ENCODE results near the gene LYPD5. TPM values are rescaled to one million over a fixed set of nuclear protein-coding genes. Genes with fewer than 3 reads are reported as not detected.

LYPD5 gene
- total RNA-seq, 1 donor from 2014 or later, result 0.27 TPM

- Mint-ChIP-seq H3K4me1 (peaks cover 7% of the 10 kb centered on the region), H3K27ac (no peak overlapping the region), H3K27me3 (ENCODE audit: low read depth) (peaks cover 24% of the 10 kb centered on the region), H3K9me3 (no peaks in the 10 kb centered on the region), H3K4me3 (no peak overlapping the region), H3K36me3 (no peaks in the 10 kb centered on the region)
- no peak for TF ChIP-seq CTCF (IDR thresholded peaks at IDR 0.05; ENCODE audit: unreplicated experiment)
- no peak for DNase-seq (ENCODE audit: low spot score in 2 of 2, unreplicated experiment in 2 of 2)
Measured at GRCh38 chr19:43789029-43789428, 13.2 kb downstream of the LYPD5 start.

- Mint-ChIP-seq H3K27ac (no peak overlapping the region), H3K4me3 (no peak overlapping the region), H3K36me3 (no peaks in the 10 kb centered on the region), H3K9me3 (no peaks in the 10 kb centered on the region), H3K27me3 (ENCODE audit: low read depth) (peaks cover 6% of the 10 kb centered on the region), H3K4me1 (peaks cover 15% of the 10 kb centered on the region)
- no peak for DNase-seq (ENCODE audit: low spot score in 2 of 2, unreplicated experiment in 2 of 2)
- no peak for TF ChIP-seq CTCF (IDR thresholded peaks at IDR 0.05; ENCODE audit: unreplicated experiment)
Measured at GRCh38 chr19:43786665-43787064, 15.6 kb downstream of the LYPD5 start.

- TF ChIP-seq CTCF (IDR thresholded peaks at IDR 0.05; ENCODE audit: unreplicated experiment), result peak; percentile 80
- no peaks in the 10 kb centered on the region for H3K9me3 Mint-ChIP-seq
- peak in 1 of 2 experiments; percentile 47 for DNase-seq (ENCODE audit: low spot score in 2 of 2, unreplicated experiment in 2 of 2)
- H3K27ac Mint-ChIP-seq, result no peak overlapping the region
- H3K27me3 Mint-ChIP-seq (ENCODE audit: low read depth), result no peaks in the 10 kb centered on the region
- peaks cover 18% of the 10 kb centered on the region for H3K4me1 Mint-ChIP-seq
- H3K36me3 Mint-ChIP-seq, result no peaks in the 10 kb centered on the region
- H3K4me3 Mint-ChIP-seq, result peak overlapping the region; percentile 19
Measured at GRCh38 chr19:43784981-43785808, 17.1 kb downstream of the LYPD5 start.

GRCh38 chr19:43784241-43784980 is 17.8 kb downstream of the LYPD5 start:
- Mint-ChIP-seq H3K9me3 (no peaks in the 10 kb centered on the region), H3K4me1 (peaks cover 26% of the 10 kb centered on the region), H3K36me3 (no peaks in the 10 kb centered on the region), H3K27ac (no peak overlapping the region), H3K27me3 (ENCODE audit: low read depth) (no peaks in the 10 kb centered on the region), H3K4me3 (no peak overlapping the region)
- no peak for DNase-seq (ENCODE audit: low spot score in 2 of 2, unreplicated experiment in 2 of 2)
- TF ChIP-seq CTCF (IDR thresholded peaks at IDR 0.05; ENCODE audit: unreplicated experiment), result no peak

- Mint-ChIP-seq H3K9me3 (no peaks in the 10 kb centered on the region), H3K4me3 (no peak overlapping the region), H3K36me3 (no peaks in the 10 kb centered on the region), H3K27ac (no peak overlapping the region), H3K27me3 (ENCODE audit: low read depth) (no peaks in the 10 kb centered on the region), H3K4me1 (peaks cover 31% of the 10 kb centered on the region)
- no peak for TF ChIP-seq CTCF (IDR thresholded peaks at IDR 0.05; ENCODE audit: unreplicated experiment)
- no peak for DNase-seq (ENCODE audit: low spot score in 2 of 2, unreplicated experiment in 2 of 2)
Measured at GRCh38 chr19:43783636-43784035, 18.6 kb downstream of the LYPD5 start.
